ENCODE results near the gene PPIL6. TPM values are rescaled to one million over a fixed set of nuclear protein-coding genes. Genes with fewer than 3 reads are reported as not detected.

PPIL6 gene
- total and polyA plus RNA-seq, 2 experiments from 2014 or later = 1.7 TPM

DNA sequence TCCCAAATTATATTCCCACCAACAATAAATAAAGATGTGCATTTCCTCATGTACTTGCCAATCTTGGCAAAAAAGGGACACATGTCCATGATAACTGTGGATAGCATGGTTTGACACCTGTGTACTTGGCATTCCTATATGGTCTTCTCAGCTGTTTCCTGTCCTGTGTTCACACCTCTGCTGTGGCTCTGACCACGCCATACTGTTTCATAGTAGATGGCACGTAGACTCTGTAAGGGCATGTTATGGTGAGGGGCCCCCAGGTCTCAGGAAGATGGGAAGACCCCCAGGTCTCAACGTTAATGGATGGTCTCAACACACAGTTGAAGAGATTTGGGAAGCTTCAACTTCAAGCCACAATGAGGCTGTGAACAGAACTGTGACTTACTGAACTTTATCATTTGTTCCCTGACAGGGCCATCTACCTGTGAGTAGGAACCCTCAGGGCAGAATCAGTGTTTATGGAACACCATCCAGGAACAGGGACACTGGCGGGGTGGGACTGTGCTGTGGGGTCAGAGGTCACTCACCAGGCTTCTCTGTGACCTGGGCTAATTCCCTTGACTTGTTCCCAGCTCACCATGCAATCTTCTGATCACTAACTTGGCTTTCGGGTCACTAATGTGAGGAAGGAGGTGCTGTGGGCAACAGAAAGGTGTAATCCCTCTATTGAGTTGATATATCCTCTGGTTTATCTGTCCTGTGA lies 30.8 kb upstream of the PPIL6 start:
- no peaks in the 10 kb centered on the region for H3K4me1 ChIP-seq (ENCODE audit: insufficient read depth)
- H2AFZ ChIP-seq = no peak overlapping the region
- no peak overlapping the region for H3K4me3 ChIP-seq
- H3K27me3 ChIP-seq (ENCODE audit: insufficient read depth) = no peaks in the 10 kb centered on the region
- no peak for ATAC-seq
- H3F3A ChIP-seq (replicated peaks; ENCODE audit: low read depth) = no peaks in the 10 kb centered on the region
- H3K36me3 ChIP-seq (ENCODE audit: insufficient read depth) = peaks cover 62% of the 10 kb centered on the region
- TF ChIP-seq NANOG (IDR thresholded peaks at IDR 0.05; ENCODE audit: borderline replicate concordance) = no peak
- TF ChIP-seq EZH2phosphoT487 (IDR thresholded peaks at IDR 0.05; ENCODE audit: unreplicated experiment) = no peak
- no peak for TF ChIP-seq STAT1 (IDR thresholded peaks at IDR 0.05; ENCODE audit: unreplicated experiment)
- TF ChIP-seq, protein P1, sequence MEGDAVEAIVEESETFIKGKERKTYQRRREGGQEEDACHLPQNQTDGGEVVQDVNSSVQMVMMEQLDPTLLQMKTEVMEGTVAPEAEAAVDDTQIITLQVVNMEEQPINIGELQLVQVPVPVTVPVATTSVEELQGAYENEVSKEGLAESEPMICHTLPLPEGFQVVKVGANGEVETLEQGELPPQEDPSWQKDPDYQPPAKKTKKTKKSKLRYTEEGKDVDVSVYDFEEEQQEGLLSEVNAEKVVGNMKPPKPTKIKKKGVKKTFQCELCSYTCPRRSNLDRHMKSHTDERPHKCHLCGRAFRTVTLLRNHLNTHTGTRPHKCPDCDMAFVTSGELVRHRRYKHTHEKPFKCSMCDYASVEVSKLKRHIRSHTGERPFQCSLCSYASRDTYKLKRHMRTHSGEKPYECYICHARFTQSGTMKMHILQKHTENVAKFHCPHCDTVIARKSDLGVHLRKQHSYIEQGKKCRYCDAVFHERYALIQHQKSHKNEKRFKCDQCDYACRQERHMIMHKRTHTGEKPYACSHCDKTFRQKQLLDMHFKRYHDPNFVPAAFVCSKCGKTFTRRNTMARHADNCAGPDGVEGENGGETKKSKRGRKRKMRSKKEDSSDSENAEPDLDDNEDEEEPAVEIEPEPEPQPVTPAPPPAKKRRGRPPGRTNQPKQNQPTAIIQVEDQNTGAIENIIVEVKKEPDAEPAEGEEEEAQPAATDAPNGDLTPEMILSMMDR (conservative IDR thresholded peaks at IDR 0.05; ENCODE audit: low read depth in 2 of 2) = no peak
- TF ChIP-seq ETS1 (IDR thresholded peaks at IDR 0.05) = no peak
- no peak for TF ChIP-seq CREB1 (CRISPR knock-in tag; IDR thresholded peaks at IDR 0.05; ENCODE audit: low read depth)
- no peak for TF ChIP-seq ZNF331 (CRISPR knock-in tag; IDR thresholded peaks at IDR 0.05; ENCODE audit: low read depth)
- no peak for TF ChIP-seq POLR2AphosphoS5 (IDR thresholded peaks at IDR 0.05; ENCODE audit: low read depth)
- TF ChIP-seq ZNF114 (CRISPR knock-in tag; IDR thresholded peaks at IDR 0.05) = no peak
- no peak for TF ChIP-seq EZH2 (IDR thresholded peaks at IDR 0.05; ENCODE audit: low read depth, unreplicated experiment)
- no peak for TF ChIP-seq JUNB (IDR thresholded peaks at IDR 0.05; ENCODE audit: unreplicated experiment)
- TF ChIP-seq, protein P2, sequence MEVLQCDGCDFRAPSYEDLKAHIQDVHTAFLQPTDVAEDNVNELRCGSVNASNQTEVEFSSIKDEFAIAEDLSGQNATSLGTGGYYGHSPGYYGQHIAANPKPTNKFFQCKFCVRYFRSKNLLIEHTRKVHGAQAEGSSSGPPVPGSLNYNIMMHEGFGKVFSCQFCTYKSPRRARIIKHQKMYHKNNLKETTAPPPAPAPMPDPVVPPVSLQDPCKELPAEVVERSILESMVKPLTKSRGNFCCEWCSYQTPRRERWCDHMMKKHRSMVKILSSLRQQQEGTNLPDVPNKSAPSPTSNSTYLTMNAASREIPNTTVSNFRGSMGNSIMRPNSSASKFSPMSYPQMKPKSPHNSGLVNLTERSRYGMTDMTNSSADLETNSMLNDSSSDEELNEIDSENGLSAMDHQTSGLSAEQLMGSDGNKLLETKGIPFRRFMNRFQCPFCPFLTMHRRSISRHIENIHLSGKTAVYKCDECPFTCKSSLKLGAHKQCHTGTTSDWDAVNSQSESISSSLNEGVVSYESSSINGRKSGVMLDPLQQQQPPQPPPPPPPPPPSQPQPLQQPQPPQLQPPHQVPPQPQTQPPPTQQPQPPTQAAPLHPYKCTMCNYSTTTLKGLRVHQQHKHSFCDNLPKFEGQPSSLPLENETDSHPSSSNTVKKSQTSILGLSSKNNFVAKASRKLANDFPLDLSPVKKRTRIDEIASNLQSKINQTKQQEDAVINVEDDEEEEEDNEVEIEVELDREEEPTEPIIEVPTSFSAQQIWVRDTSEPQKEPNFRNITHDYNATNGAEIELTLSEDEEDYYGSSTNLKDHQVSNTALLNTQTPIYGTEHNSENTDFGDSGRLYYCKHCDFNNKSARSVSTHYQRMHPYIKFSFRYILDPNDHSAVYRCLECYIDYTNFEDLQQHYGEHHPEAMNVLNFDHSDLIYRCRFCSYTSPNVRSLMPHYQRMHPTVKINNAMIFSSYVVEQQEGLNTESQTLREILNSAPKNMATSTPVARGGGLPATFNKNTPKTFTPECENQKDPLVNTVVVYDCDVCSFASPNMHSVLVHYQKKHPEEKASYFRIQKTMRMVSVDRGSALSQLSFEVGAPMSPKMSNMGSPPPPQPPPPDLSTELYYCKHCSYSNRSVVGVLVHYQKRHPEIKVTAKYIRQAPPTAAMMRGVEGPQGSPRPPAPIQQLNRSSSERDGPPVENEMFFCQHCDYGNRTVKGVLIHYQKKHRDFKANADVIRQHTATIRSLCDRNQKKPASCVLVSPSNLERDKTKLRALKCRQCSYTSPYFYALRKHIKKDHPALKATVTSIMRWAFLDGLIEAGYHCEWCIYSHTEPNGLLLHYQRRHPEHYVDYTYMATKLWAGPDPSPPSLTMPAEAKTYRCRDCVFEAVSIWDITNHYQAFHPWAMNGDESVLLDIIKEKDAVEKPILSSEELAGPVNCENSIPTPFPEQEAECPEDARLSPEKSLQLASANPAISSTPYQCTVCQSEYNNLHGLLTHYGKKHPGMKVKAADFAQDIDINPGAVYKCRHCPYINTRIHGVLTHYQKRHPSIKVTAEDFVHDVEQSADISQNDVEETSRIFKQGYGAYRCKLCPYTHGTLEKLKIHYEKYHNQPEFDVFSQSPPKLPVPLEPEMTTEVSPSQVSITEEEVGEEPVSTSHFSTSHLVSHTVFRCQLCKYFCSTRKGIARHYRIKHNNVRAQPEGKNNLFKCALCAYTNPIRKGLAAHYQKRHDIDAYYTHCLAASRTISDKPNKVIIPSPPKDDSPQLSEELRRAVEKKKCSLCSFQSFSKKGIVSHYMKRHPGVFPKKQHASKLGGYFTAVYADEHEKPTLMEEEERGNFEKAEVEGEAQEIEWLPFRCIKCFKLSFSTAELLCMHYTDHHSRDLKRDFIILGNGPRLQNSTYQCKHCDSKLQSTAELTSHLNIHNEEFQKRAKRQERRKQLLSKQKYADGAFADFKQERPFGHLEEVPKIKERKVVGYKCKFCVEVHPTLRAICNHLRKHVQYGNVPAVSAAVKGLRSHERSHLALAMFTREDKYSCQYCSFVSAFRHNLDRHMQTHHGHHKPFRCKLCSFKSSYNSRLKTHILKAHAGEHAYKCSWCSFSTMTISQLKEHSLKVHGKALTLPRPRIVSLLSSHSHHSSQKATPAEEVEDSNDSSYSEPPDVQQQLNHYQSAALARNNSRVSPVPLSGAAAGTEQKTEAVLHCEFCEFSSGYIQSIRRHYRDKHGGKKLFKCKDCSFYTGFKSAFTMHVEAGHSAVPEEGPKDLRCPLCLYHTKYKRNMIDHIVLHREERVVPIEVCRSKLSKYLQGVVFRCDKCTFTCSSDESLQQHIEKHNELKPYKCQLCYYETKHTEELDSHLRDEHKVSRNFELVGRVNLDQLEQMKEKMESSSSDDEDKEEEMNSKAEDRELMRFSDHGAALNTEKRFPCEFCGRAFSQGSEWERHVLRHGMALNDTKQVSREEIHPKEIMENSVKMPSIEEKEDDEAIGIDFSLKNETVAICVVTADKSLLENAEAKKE (CRISPR knock-in tag; IDR thresholded peaks at IDR 0.05) = no peak
- TF ChIP-seq, protein P3, sequence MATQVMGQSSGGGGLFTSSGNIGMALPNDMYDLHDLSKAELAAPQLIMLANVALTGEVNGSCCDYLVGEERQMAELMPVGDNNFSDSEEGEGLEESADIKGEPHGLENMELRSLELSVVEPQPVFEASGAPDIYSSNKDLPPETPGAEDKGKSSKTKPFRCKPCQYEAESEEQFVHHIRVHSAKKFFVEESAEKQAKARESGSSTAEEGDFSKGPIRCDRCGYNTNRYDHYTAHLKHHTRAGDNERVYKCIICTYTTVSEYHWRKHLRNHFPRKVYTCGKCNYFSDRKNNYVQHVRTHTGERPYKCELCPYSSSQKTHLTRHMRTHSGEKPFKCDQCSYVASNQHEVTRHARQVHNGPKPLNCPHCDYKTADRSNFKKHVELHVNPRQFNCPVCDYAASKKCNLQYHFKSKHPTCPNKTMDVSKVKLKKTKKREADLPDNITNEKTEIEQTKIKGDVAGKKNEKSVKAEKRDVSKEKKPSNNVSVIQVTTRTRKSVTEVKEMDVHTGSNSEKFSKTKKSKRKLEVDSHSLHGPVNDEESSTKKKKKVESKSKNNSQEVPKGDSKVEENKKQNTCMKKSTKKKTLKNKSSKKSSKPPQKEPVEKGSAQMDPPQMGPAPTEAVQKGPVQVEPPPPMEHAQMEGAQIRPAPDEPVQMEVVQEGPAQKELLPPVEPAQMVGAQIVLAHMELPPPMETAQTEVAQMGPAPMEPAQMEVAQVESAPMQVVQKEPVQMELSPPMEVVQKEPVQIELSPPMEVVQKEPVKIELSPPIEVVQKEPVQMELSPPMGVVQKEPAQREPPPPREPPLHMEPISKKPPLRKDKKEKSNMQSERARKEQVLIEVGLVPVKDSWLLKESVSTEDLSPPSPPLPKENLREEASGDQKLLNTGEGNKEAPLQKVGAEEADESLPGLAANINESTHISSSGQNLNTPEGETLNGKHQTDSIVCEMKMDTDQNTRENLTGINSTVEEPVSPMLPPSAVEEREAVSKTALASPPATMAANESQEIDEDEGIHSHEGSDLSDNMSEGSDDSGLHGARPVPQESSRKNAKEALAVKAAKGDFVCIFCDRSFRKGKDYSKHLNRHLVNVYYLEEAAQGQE (IDR thresholded peaks at IDR 0.05; ENCODE audit: unreplicated experiment) = no peak
- Mint-ChIP-seq H3K27me3 (ENCODE audit: insufficient read depth, low read depth, poor library complexity) (peaks cover 2% of the 10 kb centered on the region), H3K4me1 (no peaks in the 10 kb centered on the region), H3K36me3 (ENCODE audit: low read depth) (peaks cover 97% of the 10 kb centered on the region), H3K9me3 (no peaks in the 10 kb centered on the region), H3K4me3 (no peak overlapping the region), H3K27ac (no peak overlapping the region)
- H3K4me2 ChIP-seq = no peak overlapping the region
- peaks cover 32% of the 10 kb centered on the region for H3K79me2 ChIP-seq (replicated peaks; ENCODE audit: insufficient read depth)
- no peak overlapping the region for H3K27ac ChIP-seq (ENCODE audit: low read depth)
- H4K20me1 ChIP-seq (replicated peaks; ENCODE audit: insufficient read depth) = peaks cover 22% of the 10 kb centered on the region
- no peak for DNase-seq (ENCODE audit: low spot score)
- H3K9me2 ChIP-seq (ENCODE audit: insufficient read depth) = no peaks in the 10 kb centered on the region
